ENCODE results near the gene WFS1.

WFS1 gene

DNA sequence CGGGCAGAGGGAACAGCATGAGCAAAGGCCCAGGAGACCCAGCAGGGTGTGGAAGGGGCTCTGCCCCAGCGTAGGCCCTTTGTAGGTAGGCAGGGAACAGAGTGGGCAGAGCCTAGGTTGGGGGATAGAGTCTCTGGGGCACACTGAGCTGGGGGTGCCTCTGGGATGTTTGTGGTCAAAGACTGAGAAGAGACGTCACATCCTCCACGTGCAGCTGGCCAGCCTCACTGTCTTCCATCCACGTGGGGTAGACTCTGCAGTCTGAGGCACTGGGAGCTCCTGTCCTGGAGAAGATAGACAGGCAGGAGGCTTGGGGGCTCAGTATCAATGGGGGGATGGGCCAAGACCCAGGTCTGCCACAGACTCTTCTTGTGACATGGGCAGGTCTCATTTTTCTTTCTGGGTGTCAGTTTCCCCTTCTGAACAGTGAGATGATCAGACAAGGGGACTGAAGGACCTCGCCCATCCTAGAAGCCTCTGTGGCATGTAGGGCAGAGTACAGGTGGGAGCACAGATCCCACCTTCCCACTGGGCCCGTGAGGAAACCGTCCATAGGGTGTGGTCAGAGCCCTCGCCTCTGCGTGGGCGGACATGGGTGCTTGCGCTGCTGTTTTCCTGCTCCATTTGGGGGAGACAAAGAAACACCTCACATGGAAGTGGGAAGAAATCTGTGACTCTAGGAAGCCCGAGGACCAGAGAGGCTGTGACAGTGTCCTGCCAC lies 22.9 kb downstream of the WFS1 start:
- H3K9me3 ChIP-seq (ENCODE audit: insufficient read depth, low read depth, low read length) = no peaks in the 10 kb centered on the region
- TF ChIP-seq EZH2phosphoT487 (IDR thresholded peaks at IDR 0.05; ENCODE audit: borderline replicate concordance) = no peak
- TF ChIP-seq, protein P1, sequence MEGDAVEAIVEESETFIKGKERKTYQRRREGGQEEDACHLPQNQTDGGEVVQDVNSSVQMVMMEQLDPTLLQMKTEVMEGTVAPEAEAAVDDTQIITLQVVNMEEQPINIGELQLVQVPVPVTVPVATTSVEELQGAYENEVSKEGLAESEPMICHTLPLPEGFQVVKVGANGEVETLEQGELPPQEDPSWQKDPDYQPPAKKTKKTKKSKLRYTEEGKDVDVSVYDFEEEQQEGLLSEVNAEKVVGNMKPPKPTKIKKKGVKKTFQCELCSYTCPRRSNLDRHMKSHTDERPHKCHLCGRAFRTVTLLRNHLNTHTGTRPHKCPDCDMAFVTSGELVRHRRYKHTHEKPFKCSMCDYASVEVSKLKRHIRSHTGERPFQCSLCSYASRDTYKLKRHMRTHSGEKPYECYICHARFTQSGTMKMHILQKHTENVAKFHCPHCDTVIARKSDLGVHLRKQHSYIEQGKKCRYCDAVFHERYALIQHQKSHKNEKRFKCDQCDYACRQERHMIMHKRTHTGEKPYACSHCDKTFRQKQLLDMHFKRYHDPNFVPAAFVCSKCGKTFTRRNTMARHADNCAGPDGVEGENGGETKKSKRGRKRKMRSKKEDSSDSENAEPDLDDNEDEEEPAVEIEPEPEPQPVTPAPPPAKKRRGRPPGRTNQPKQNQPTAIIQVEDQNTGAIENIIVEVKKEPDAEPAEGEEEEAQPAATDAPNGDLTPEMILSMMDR (conservative IDR thresholded peaks at IDR 0.05; ENCODE audit: low read length) = no peak
- no peak overlapping the region for H3K4me3 ChIP-seq (ENCODE audit: low read length, poor library complexity, severe bottlenecking)
- H3K9ac ChIP-seq (ENCODE audit: low read depth, low read length, poor library complexity, severe bottlenecking) = no peak overlapping the region
- H3K27me3 ChIP-seq (ENCODE audit: insufficient read depth, low read length, poor library complexity, severe bottlenecking) = no peaks in the 10 kb centered on the region
- no peaks in the 10 kb centered on the region for H3K36me3 ChIP-seq (ENCODE audit: insufficient read depth, low read length)
- H3K9me2 ChIP-seq (replicated peaks; ENCODE audit: low read depth, low read length) = no peaks in the 10 kb centered on the region
- H3K79me2 ChIP-seq (ENCODE audit: insufficient read depth, low read length) = no peaks in the 10 kb centered on the region
- no peak overlapping the region for H2AFZ ChIP-seq (ENCODE audit: low read length)
- H3K4me1 ChIP-seq (ENCODE audit: insufficient read depth, low read length, poor library complexity, severe bottlenecking) = no peaks in the 10 kb centered on the region
- H3F3A ChIP-seq (ENCODE audit: low read depth) = no peaks in the 10 kb centered on the region
- no peaks in the 10 kb centered on the region for H4K20me1 ChIP-seq (ENCODE audit: insufficient read depth, low read length, poor library complexity, severe bottlenecking)
- H3K4me2 ChIP-seq (ENCODE audit: low read depth, low read length, poor library complexity, severe bottlenecking) = no peak overlapping the region

DNA sequence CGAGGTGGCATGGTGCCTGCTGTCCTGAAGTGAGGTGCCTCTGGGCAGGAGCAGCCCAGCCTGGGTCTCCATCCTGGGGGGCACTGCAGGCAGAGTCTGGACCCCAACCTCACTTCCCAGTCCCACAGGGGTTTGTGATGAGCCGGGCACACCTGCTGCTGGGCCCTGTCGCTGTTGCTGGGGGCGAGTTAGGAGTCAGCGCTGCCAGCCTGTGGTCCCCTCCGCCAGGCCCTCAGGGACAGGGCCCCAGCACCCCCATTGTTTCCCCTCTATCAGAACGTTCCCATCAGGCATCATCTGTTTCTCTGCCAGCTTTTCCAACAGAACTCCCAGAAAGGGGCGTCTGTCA lies 23.4 kb downstream of the WFS1 start:
- H3K4me2 ChIP-seq (ENCODE audit: low read depth, low read length, poor library complexity, severe bottlenecking) = no peak overlapping the region
- no peaks in the 10 kb centered on the region for H3K79me2 ChIP-seq (ENCODE audit: insufficient read depth, low read length)
- H3K9ac ChIP-seq (ENCODE audit: low read depth, low read length, poor library complexity, severe bottlenecking) = no peak overlapping the region
- H3K4me3 ChIP-seq (ENCODE audit: low read length, poor library complexity, severe bottlenecking) = no peak overlapping the region
- TF ChIP-seq, protein P1 (conservative IDR thresholded peaks at IDR 0.05; ENCODE audit: low read length) = no peak
- TF ChIP-seq EZH2phosphoT487 (IDR thresholded peaks at IDR 0.05; ENCODE audit: borderline replicate concordance) = no peak
- H3K9me2 ChIP-seq (replicated peaks; ENCODE audit: low read depth, low read length) = no peaks in the 10 kb centered on the region
- no peaks in the 10 kb centered on the region for H4K20me1 ChIP-seq (ENCODE audit: insufficient read depth, low read length, poor library complexity, severe bottlenecking)
- H3K27me3 ChIP-seq (ENCODE audit: insufficient read depth, low read length, poor library complexity, severe bottlenecking) = no peaks in the 10 kb centered on the region
- no peaks in the 10 kb centered on the region for H3F3A ChIP-seq (ENCODE audit: low read depth)
- H2AFZ ChIP-seq (ENCODE audit: low read length) = no peak overlapping the region
- H3K36me3 ChIP-seq (ENCODE audit: insufficient read depth, low read length) = no peaks in the 10 kb centered on the region
- no peaks in the 10 kb centered on the region for H3K9me3 ChIP-seq (ENCODE audit: insufficient read depth, low read depth, low read length)
- no peaks in the 10 kb centered on the region for H3K4me1 ChIP-seq (ENCODE audit: insufficient read depth, low read length, poor library complexity, severe bottlenecking)

DNA sequence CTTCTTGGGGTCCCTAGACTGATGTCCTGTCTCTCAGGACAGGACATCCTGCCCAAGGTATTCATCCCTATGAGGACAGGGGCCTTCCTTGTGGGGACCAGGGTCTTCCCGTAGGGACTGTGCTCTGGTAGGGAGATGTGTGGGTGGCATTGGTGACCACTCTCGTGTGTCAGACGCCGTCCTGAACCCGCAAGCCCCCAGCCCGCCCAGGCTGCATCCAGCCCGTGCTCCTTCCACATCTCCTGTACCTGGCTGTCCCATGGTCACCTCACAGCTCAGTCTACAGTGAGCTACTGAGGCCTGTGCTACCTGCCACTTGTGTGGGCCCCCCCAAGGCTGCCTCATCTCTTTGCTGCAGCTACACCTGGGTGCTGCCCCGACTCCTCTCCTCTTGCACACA lies 24.0 kb downstream of the WFS1 start:
- no peaks in the 10 kb centered on the region for H3K9me2 ChIP-seq (replicated peaks; ENCODE audit: low read depth, low read length)
- H3F3A ChIP-seq (ENCODE audit: low read depth) = no peaks in the 10 kb centered on the region
- H2AFZ ChIP-seq (ENCODE audit: low read length) = no peak overlapping the region
- no peak overlapping the region for H3K4me2 ChIP-seq (ENCODE audit: low read depth, low read length, poor library complexity, severe bottlenecking)
- H3K4me3 ChIP-seq (ENCODE audit: low read length, poor library complexity, severe bottlenecking) = no peak overlapping the region
- H3K27me3 ChIP-seq (ENCODE audit: insufficient read depth, low read length, poor library complexity, severe bottlenecking) = no peaks in the 10 kb centered on the region
- TF ChIP-seq, protein P1 (conservative IDR thresholded peaks at IDR 0.05; ENCODE audit: low read length) = no peak
- no peak for TF ChIP-seq EZH2phosphoT487 (IDR thresholded peaks at IDR 0.05; ENCODE audit: borderline replicate concordance)
- H3K79me2 ChIP-seq (ENCODE audit: insufficient read depth, low read length) = no peaks in the 10 kb centered on the region
- H3K36me3 ChIP-seq (ENCODE audit: insufficient read depth, low read length) = no peaks in the 10 kb centered on the region
- no peak overlapping the region for H3K9ac ChIP-seq (ENCODE audit: low read depth, low read length, poor library complexity, severe bottlenecking)
- H3K9me3 ChIP-seq (ENCODE audit: insufficient read depth, low read depth, low read length) = no peaks in the 10 kb centered on the region
- no peaks in the 10 kb centered on the region for H3K4me1 ChIP-seq (ENCODE audit: insufficient read depth, low read length, poor library complexity, severe bottlenecking)
- no peaks in the 10 kb centered on the region for H4K20me1 ChIP-seq (ENCODE audit: insufficient read depth, low read length, poor library complexity, severe bottlenecking)

Data from Loucy (cell line).